Endothelial cell (in vitro differentiated cells): ENCODE data around the gene PUS7. TPM values are rescaled to one million over a fixed set of nuclear protein-coding genes. Genes with fewer than 3 reads are reported as not detected.
"Not testable (repeated sequence)": the region's sequence is repeated elsewhere in the genome, so short reads cannot be mapped to it uniquely, and the experiment has no call there.

Source experiments
- DNase-seq: peaks from one replicate; pipeline ENCODE4 v3.0.0; 2021; ENCODE audit warnings: low spot score
- H3K27ac Mint-ChIP-seq: one replicate; pipeline ENCODE4 v1.8.0; 2021; ENCODE audit warnings: mixed read lengths, inconsistent platforms; ENCODE audit not compliant: unreplicated experiment
- H3K27me3 Mint-ChIP-seq: one replicate; pipeline ENCODE4 v1.8.0; 2021; ENCODE audit warnings: mild to moderate bottlenecking, moderate library complexity, mixed read lengths, inconsistent platforms; ENCODE audit not compliant: unreplicated experiment
- H3K36me3 Mint-ChIP-seq: one replicate; pipeline ENCODE4 v1.8.0; 2021; ENCODE audit warnings: mild to moderate bottlenecking, low read depth, mixed read lengths, inconsistent platforms; ENCODE audit not compliant: unreplicated experiment
- H3K4me1 Mint-ChIP-seq: one replicate; pipeline ENCODE4 v1.8.0; 2021; ENCODE audit warnings: mild to moderate bottlenecking, mixed read lengths, inconsistent platforms; ENCODE audit not compliant: unreplicated experiment
- H3K4me3 Mint-ChIP-seq: one replicate; pipeline ENCODE4 v1.8.0; 2021; ENCODE audit warnings: mild to moderate bottlenecking, mixed read lengths, inconsistent platforms; ENCODE audit not compliant: unreplicated experiment
- H3K9me3 Mint-ChIP-seq: one replicate; pipeline ENCODE4 v1.8.0; 2021; ENCODE audit warnings: mixed read lengths, inconsistent platforms; ENCODE audit not compliant: unreplicated experiment
- total RNA-seq: library from RNA; stranded (reverse); fragmentation: NEBNext Ultra II Directional; extraction: Animal tissue kit (Norgen Biotek cat#: 25700); gene quantifications from one replicate; pipeline ENCODE4 v1.2.1, GENCODE V29; 2021; ENCODE audit not compliant: unreplicated experiment
- TF ChIP-seq, protein P1 (sequence below): fragments of 200-600 bp; sonication (generic); IDR thresholded peaks from one replicate; pipeline ENCODE4 v1.5.0; 2021; ENCODE audit warnings: antibody characterized with exemption; ENCODE audit not compliant: unreplicated experiment

PUS7 gene
- total RNA-seq, 1 donor from 2014 or later, result 14.4 TPM

DNA sequence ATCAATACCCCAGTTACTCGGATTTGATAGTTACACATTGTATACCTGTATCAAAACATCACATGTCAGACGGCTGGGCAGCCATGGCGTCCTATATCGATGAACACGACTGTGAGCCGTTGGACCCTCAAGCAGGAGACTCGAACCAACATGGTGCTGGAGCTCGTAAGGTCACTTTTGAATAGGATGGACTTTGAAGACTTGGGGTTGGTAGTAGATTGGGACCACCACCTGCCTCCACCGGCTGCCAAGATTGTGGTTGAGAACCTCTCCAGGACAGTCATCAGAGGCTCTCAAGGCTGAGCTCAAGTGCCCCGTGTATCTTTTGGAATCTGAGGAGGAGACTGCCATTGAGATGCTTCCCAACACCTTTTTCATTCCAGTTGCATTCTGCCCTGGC lies 8.1 kb upstream of the PUS7 start:
- DNase-seq, result no peak

DNA sequence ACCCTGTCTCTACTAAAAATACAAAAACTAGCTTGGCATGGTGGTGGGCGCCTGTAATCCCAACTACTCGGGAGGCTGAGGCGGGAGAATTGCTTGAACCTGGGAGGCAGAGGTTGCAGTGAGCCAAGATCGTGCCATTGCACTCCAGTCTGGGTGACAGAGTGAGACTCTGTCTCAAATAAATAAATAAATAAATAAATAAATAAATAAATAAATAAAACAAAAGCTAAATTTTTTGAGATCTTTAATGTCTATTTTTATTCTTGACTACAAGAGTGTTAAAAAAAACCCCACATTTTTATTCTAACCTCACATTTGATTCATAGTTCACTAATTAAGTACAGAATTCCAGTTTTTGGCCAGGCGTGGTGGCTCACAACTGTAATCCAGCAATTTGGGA lies 5.7 kb upstream of the PUS7 start:
- DNase-seq, H3K36me3 Mint-ChIP-seq, H3K9me3 Mint-ChIP-seq, H3K27me3 Mint-ChIP-seq, H3K27ac Mint-ChIP-seq, H3K4me1 Mint-ChIP-seq, H3K4me3 Mint-ChIP-seq: not testable (repeated sequence)

More for the DNA sequence above, 8.1 kb upstream of the PUS7 start:
- no peak overlapping the region for H3K27ac Mint-ChIP-seq
- no peaks in the 10 kb centered on the region for H3K36me3 Mint-ChIP-seq
- H3K4me3 Mint-ChIP-seq, result no peak overlapping the region
- H3K27me3 Mint-ChIP-seq, result peaks cover 8% of the 10 kb centered on the region
- TF ChIP-seq, protein P1, sequence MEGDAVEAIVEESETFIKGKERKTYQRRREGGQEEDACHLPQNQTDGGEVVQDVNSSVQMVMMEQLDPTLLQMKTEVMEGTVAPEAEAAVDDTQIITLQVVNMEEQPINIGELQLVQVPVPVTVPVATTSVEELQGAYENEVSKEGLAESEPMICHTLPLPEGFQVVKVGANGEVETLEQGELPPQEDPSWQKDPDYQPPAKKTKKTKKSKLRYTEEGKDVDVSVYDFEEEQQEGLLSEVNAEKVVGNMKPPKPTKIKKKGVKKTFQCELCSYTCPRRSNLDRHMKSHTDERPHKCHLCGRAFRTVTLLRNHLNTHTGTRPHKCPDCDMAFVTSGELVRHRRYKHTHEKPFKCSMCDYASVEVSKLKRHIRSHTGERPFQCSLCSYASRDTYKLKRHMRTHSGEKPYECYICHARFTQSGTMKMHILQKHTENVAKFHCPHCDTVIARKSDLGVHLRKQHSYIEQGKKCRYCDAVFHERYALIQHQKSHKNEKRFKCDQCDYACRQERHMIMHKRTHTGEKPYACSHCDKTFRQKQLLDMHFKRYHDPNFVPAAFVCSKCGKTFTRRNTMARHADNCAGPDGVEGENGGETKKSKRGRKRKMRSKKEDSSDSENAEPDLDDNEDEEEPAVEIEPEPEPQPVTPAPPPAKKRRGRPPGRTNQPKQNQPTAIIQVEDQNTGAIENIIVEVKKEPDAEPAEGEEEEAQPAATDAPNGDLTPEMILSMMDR, result no peak
- H3K4me1 Mint-ChIP-seq, result peaks cover 13% of the 10 kb centered on the region
- H3K9me3 Mint-ChIP-seq, result no peaks in the 10 kb centered on the region

DNA sequence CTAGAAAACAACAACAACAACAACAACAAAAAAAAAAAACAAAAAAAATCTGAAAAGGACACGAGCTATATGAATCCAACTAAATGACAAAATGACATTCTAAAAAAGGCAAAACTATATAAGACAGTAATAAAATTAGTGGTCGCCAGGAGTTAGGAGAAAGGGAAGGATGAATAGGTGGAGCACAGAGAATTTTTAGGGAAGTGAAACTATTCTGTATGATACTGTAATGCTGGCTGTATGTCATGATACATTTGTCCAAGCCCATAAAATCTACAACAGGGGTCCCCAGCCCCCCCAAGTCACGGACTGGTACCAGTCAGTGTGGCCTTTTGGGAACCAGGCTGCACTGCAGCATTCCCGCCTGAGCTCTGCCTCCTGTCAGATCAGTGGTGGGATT lies 2.8 kb upstream of the PUS7 start:
- TF ChIP-seq, protein P1, result no peak
- DNase-seq, result no peak
- no peak overlapping the region for H3K27ac Mint-ChIP-seq
- H3K4me3 Mint-ChIP-seq, result no peak overlapping the region
- H3K36me3 Mint-ChIP-seq, result no peaks in the 10 kb centered on the region
- peaks cover 4% of the 10 kb centered on the region for H3K4me1 Mint-ChIP-seq
- peaks cover 3% of the 10 kb centered on the region for H3K27me3 Mint-ChIP-seq
- no peaks in the 10 kb centered on the region for H3K9me3 Mint-ChIP-seq

DNA sequence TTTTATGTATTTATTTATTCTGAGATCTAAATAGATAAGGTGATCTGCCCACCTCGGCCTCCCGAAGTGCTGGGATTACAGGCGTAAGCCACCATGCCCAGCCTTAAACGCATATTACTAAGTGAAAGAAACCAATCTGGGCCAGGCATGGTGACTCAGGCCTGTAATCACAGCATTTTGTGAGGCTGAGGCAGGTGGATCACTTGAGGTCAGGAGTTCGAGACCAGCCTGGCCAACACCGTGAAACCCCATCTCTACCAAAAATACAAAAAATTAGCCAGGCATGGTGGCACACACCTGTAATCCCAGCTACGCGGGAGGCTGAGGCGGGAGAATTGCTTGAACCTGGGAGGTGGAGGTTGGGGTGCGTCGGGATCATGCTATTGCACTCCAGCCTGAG lies 2.4 kb upstream of the PUS7 start:
- DNase-seq, H3K4me3 Mint-ChIP-seq, H3K36me3 Mint-ChIP-seq, H3K9me3 Mint-ChIP-seq, H3K27me3 Mint-ChIP-seq, H3K4me1 Mint-ChIP-seq, H3K27ac Mint-ChIP-seq: not testable (repeated sequence)

DNA sequence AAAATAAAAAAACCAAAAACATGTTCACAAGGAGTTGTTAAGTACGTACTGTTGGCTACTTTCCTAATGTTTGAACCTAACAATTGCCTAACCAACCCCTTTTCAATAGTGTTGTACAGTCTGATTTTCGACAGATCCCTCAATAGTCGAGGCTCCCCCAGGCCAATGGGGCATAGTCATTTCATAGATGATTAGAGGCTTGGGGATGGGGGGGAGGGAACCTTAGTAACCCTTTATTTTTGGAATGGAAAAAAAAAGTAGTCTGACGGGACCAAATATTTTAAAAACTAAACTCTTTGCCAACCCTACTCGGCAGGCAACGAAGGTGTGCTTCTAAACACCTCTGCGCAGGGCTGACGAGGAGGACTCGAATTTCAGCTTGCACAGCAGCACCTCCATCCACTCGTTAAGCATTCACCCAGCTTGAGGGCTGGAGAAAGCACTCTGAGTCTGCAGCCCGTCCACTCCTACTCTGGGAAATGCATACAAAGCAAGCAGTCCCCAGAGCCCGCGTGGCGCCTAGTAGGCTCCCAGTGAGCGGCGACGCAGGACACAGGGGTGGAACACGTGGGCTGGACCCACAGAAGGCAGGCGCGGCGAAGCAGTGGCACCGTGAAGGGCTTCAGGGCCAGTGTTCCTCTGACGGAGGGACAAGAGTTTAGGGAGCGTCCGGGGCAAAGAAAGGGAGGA lies 899 bp downstream of the PUS7 start:
- DNase-seq, result peak; percentile 37
- no peaks in the 10 kb centered on the region for H3K36me3 Mint-ChIP-seq
- no peak overlapping the region for H3K27ac Mint-ChIP-seq
- TF ChIP-seq, protein P1, result no peak
- H3K9me3 Mint-ChIP-seq, result no peaks in the 10 kb centered on the region
- peak overlapping the region; percentile 95 for H3K4me3 Mint-ChIP-seq
- H3K27me3 Mint-ChIP-seq, result no peaks in the 10 kb centered on the region
- H3K4me1 Mint-ChIP-seq, result peaks cover 7% of the 10 kb centered on the region

DNA sequence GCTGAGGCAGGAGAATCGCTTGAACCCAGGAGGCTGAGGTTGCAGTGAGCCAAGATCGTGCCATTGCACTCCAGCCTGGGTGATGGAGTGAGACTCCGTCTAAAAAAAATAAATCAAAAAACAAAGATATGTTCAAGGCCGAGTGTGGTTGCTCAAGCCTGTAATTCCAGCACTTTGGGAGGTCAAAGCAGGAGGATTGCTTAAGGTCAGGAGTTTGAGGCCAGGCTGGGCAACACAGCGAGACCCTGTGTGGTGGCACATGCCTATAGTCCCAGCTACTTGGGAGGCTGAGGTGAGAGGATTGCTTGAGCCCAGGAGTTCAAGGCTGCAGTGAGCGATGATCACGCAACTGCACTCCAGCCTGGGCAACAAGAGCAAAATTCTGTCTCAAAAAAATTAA lies 1.5 kb downstream of the PUS7 start:
- H3K27ac Mint-ChIP-seq, H3K27me3 Mint-ChIP-seq, H3K36me3 Mint-ChIP-seq, H3K4me1 Mint-ChIP-seq, H3K9me3 Mint-ChIP-seq, DNase-seq: not testable (repeated sequence)
- H3K4me3 Mint-ChIP-seq, result peak overlapping the region; percentile 65
